ENCODE results near the gene ZSCAN22.

DNA sequence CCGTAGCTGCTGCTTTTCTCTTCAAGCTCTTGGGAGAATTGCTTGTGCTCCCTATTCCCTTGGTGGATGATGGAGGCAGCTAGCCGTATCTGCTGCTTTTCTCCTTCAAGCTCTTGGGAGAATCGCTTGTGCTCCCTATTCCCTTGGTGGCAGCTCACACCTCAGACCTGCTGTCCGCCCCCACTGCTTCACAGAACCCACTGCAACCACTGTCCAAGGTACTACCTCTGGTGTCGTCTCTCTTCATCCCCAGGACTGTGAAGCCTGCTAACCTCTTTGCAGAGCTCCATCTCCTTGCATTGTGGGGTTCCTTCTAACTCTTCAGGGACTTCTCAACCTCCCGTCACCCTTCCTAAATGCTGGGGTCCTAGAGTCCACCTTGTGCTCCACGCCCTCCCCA, 26.2 kb upstream of the ZSCAN22 start:
- TF ChIP-seq CTCF (conservative IDR thresholded peaks at IDR 0.05; ENCODE audit: low read depth, low read length) (no peak), EZH2 (IDR thresholded peaks at IDR 0.05; ENCODE audit: low read length, unreplicated experiment) (no peak)

All from PC-3 (cell line).